Epithelial cell of alveolus of lung (primary cell): Measurements from ENCODE around the gene SMARCAD1. TPM values are rescaled to one million over a fixed set of nuclear protein-coding genes. Genes with fewer than 3 reads are reported as not detected.

Experiments used
- total RNA-seq: library from RNA; depleted of rRNA; stranded (reverse); fragments of >200 nt; gene quantifications from 2 replicates; pipeline ENCODE4 v1.2.1, GENCODE V29; 2015

Gene SMARCAD1
- total RNA-seq: 20.7 and 23.9 TPM in 2 replicates

GRCh38 chr4:94207469-94208224 lies at the start of gene SMARCAD1:
Gene SMARCAD1, plus strand, starts transcription at chr4:94207865. Its CDS starts 530 bp downstream, at chr4:94208395.

Other genes with a start within 250 kb of the SMARCAD1 start
- gene HPGDS, start 135.0 kb downstream of the SMARCAD1 start, total RNA-seq: not detected in 2 replicates
- 31.1 and 82.9 TPM in 2 replicates for gene PDLIM5, start 244.1 kb downstream of the SMARCAD1 start, total RNA-seq